Activated CD8-positive, alpha-beta T cell treated with anti-CD3 and anti-CD28 coated beads for 36 hours (primary cell): ENCODE results near the gene IAH1. TPM values are rescaled to one million over a fixed set of nuclear protein-coding genes. Genes with fewer than 3 reads are reported as not detected.

Source experiments
- ATAC-seq: fragments of 200-7000 bp; cut with Tn5 transposase; one replicate; pipeline ENCODE4 v1.10.0; 2021; ENCODE audit warnings: mild to moderate bottlenecking, moderate library complexity
- CTCF ChIA-PET: fragments of 350-600 bp; sonication (Branson Sonifier 250); formaldehyde crosslinking; loops from one replicate; lab custom pipeline; 2021; ENCODE audit warnings: antibody characterized with exemption; lab: Charles Lee
- POLR2A ChIA-PET: fragments of 350-600 bp; sonication (Branson Sonifier 250); formaldehyde crosslinking; loops from one replicate; lab custom pipeline; 2021; ENCODE audit warnings: antibody characterized with exemption; lab: Charles Lee
- DNase-seq: peaks from one replicate; pipeline ENCODE4 v3.0.0-alpha.2; 2020
- H3K27ac Mint-ChIP-seq: one replicate; pipeline ENCODE4 v1.8.0; 2021; ENCODE audit warnings: mild to moderate bottlenecking, mixed read lengths
- H3K27me3 Mint-ChIP-seq: one replicate; pipeline ENCODE4 v1.8.0; 2021; ENCODE audit warnings: mixed read lengths
- H3K36me3 Mint-ChIP-seq: one replicate; pipeline ENCODE4 v1.8.0; 2021; ENCODE audit warnings: low read depth, mixed read lengths
- H3K4me1 Mint-ChIP-seq: one replicate; pipeline ENCODE4 v1.8.0; 2021; ENCODE audit warnings: low read depth, mixed read lengths
- H3K4me3 Mint-ChIP-seq: one replicate; pipeline ENCODE4 v1.8.0; 2021; ENCODE audit warnings: mild to moderate bottlenecking, moderate library complexity, mixed read lengths
- H3K9me3 Mint-ChIP-seq: one replicate; pipeline ENCODE4 v1.8.0; 2021; ENCODE audit warnings: mixed read lengths
- intact Hi-C: fragments of 100-400 bp; cut with micrococcal nuclease; formaldehyde crosslinking; loops from one replicate; pipeline ENCODE4 v1.10.0; 2022
- total RNA-seq, 2 experiments: library from RNA; stranded (reverse); gene quantifications; one replicate each; pipeline ENCODE4 v1.2.3, GENCODE V29; 2021
- TF ChIP-seq, protein P1 (sequence below): fragments of 200-600 bp; IDR thresholded peaks from one replicate; pipeline ENCODE4 v1.8.0; 2022; ENCODE audit warnings: antibody characterized with exemption, mild to moderate bottlenecking

Gene IAH1
- total RNA-seq, 2 experiments from 2014 or later, result 64.9 to 67.3 TPM

DNA sequence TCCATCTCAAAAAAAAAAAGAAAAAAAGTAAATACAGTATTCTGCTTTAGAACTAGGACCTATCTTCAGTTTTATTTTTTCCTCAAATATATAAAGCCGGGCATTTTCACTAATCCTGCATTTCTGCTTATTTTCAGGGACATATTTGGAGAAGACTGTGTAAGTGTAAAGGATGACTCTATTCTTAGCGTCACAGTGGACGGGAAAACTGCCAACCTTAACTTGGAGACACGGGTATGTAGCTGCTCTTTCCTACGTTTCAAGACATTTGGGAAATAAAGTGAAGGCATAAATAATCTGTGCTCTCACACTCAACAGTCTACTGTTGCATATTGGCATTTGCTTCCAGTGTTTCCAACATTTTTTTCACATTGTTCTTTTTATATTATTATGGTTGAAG lies 3.1 kb upstream of the IAH1 start:
- H3K4me1 Mint-ChIP-seq, result peaks cover 13% of the 10 kb centered on the region
- CTCF ChIA-PET, result no interaction called here
- TF ChIP-seq, protein P1, sequence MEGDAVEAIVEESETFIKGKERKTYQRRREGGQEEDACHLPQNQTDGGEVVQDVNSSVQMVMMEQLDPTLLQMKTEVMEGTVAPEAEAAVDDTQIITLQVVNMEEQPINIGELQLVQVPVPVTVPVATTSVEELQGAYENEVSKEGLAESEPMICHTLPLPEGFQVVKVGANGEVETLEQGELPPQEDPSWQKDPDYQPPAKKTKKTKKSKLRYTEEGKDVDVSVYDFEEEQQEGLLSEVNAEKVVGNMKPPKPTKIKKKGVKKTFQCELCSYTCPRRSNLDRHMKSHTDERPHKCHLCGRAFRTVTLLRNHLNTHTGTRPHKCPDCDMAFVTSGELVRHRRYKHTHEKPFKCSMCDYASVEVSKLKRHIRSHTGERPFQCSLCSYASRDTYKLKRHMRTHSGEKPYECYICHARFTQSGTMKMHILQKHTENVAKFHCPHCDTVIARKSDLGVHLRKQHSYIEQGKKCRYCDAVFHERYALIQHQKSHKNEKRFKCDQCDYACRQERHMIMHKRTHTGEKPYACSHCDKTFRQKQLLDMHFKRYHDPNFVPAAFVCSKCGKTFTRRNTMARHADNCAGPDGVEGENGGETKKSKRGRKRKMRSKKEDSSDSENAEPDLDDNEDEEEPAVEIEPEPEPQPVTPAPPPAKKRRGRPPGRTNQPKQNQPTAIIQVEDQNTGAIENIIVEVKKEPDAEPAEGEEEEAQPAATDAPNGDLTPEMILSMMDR, result no peak
- POLR2A ChIA-PET, result no interaction called here
- H3K27ac Mint-ChIP-seq, result no peak overlapping the region
- peaks cover 35% of the 10 kb centered on the region for H3K36me3 Mint-ChIP-seq
- no peaks in the 10 kb centered on the region for H3K27me3 Mint-ChIP-seq
- no peak overlapping the region for H3K4me3 Mint-ChIP-seq
- H3K9me3 Mint-ChIP-seq, result no peaks in the 10 kb centered on the region
- ATAC-seq (no peak), DNase-seq (no peak)
- intact Hi-C loops, result loop anchor here (5.0 kb wide), 1 partner anchor 81 kb away; no protein-coding TSS in a partner anchor

DNA sequence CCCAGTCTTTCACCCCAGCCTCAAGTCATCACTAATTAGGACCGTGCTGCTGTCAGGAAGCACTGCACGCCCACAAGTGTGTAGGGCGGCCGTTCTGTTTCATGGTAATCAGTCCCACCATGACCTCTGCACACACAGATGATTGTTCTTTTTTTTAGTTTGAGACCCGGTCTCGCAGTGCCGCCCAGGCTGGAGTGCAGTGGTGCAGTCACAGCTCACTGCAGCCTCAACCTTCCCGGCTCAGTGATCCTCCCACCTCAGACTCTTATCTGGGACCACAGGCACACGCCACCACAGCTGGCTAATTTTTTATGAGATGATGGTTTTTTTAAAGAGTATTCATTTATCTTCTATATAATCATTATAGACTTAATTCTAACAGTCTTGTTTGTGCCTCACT lies 1.8 kb upstream of the IAH1 start:
- no peak overlapping the region for H3K27ac Mint-ChIP-seq
- TF ChIP-seq, protein P1, result no peak
- H3K4me1 Mint-ChIP-seq, result peaks cover 26% of the 10 kb centered on the region
- H3K36me3 Mint-ChIP-seq, result peaks cover 39% of the 10 kb centered on the region
- intact Hi-C loops, result loop anchor here (5.0 kb wide), 1 partner anchor 80 kb away; no protein-coding TSS in a partner anchor
- no peaks in the 10 kb centered on the region for H3K27me3 Mint-ChIP-seq
- no peaks in the 10 kb centered on the region for H3K9me3 Mint-ChIP-seq
- ChIA-PET CTCF (no interaction called here), POLR2A (interaction anchor here (1.3 to 1.4 kb wide), 2 partner anchors 23 to 83 kb away, joined by 3 to 9 read pairs; partner anchors contain the start of gene ADAM17)
- ATAC-seq (no peak), DNase-seq (no peak)
- H3K4me3 Mint-ChIP-seq, result no peak overlapping the region

- ChIA-PET POLR2A (interaction anchor here (0.7 to 2.6 kb wide), 11 partner anchors 9 to 279 kb away, joined by 3 to 19 read pairs (median 4); partner anchors contain the start of genes ADAM17, CPSF3 and ITGB1BP1), CTCF (interaction anchor here (1.2 to 1.4 kb wide), 3 partner anchors 17 to 82 kb away, joined by 3 read pairs; partner anchors contain the start of gene ADAM17)
- H3K27me3 Mint-ChIP-seq, result no peaks in the 10 kb centered on the region
- H3K27ac Mint-ChIP-seq, result peak overlapping the region; percentile 83
- H3K9me3 Mint-ChIP-seq, result no peaks in the 10 kb centered on the region
- intact Hi-C loops, result loop anchor here (5.0 kb wide), 1 partner anchor 79 kb away; no protein-coding TSS in a partner anchor
- H3K4me3 Mint-ChIP-seq, result peak overlapping the region; percentile 72
- peak; percentile 17 for ATAC-seq
- peaks cover 35% of the 10 kb centered on the region for H3K4me1 Mint-ChIP-seq
- TF ChIP-seq, protein P1, result no peak
- DNase-seq, result peak; percentile 45
- peaks cover 39% of the 10 kb centered on the region for H3K36me3 Mint-ChIP-seq
Measured at GRCh38 chr2:9473308-9473984, 905 bp upstream of the IAH1 start.

DNA sequence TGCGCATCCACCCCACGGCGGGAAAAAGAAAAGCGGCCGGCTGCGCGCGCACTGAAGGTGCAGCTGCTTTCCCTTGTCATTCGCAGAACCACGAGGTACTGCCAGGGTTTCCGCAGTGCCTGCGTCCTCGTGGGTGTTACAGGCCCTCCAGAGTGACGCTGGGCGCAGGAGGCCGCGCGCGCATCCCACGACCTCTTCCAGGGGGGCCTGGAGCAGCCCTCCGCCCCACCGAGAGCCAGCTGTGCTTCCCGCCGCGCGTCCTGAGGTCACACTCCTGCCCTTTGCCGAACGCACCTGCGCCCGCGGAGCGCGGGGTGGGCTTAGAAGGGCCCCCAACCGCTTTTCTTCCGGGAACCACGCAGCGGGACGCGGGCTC lies 378 bp upstream of the IAH1 start:
- Mint-ChIP-seq H3K9me3 (no peaks in the 10 kb centered on the region), H3K36me3 (peaks cover 44% of the 10 kb centered on the region), H3K27me3 (no peaks in the 10 kb centered on the region), H3K4me3 (peak overlapping the region; percentile 72), H3K27ac (peak overlapping the region; percentile 83), H3K4me1 (peaks cover 40% of the 10 kb centered on the region)
- intact Hi-C loops, result loop anchor here (5.0 kb wide), 1 partner anchor 78 kb away; no protein-coding TSS in a partner anchor
- DNase-seq, result peak; percentile 72
- ChIA-PET CTCF (interaction anchor here (1.2 to 1.4 kb wide), 3 partner anchors 17 to 81 kb away, joined by 3 read pairs; partner anchors contain the start of gene ADAM17), POLR2A (interaction anchor here (0.7 to 2.6 kb wide), 10 partner anchors 8 to 279 kb away, joined by 3 to 19 read pairs (median 4); partner anchors contain the start of genes ADAM17, CPSF3 and ITGB1BP1)
- TF ChIP-seq, protein P1, result no peak
- ATAC-seq, result peak; percentile 59

DNA sequence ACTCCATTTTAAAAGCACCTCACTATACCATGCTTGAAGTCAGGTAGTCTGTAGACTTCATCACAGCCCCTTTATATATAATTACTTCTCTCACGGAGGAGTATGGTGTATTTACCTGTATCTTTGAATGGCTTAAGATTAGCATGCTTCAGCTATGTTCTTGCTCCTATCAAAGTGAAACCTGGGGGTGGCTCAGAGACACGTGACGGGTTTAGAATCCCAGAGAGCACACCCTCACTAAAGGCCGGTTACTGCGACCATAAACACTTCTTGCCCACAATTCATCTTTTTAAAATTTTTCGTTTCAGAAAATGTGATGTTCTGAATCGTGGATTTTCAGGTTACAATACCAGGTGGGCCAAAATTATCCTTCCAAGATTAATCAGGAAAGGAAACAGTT lies 3.6 kb downstream of the IAH1 start:
- H3K4me1 Mint-ChIP-seq, result peaks cover 44% of the 10 kb centered on the region
- ATAC-seq, result no peak
- H3K9me3 Mint-ChIP-seq, result no peaks in the 10 kb centered on the region
- peak overlapping the region; percentile 30 for H3K27ac Mint-ChIP-seq
- ChIA-PET CTCF (interaction anchor here (1.8 kb wide), 1 partner anchor 78 kb away, joined by 6 read pairs; the partner anchor contains the start of gene ADAM17), POLR2A (no interaction called here)
- H3K4me3 Mint-ChIP-seq, result no peak overlapping the region
- H3K36me3 Mint-ChIP-seq, result peaks cover 50% of the 10 kb centered on the region
- intact Hi-C loops, result no loop called here
- H3K27me3 Mint-ChIP-seq, result no peaks in the 10 kb centered on the region
- DNase-seq, result peak; percentile 30
- TF ChIP-seq, protein P1, result no peak
